ENCODE data around the gene DCTN4.

DNA sequence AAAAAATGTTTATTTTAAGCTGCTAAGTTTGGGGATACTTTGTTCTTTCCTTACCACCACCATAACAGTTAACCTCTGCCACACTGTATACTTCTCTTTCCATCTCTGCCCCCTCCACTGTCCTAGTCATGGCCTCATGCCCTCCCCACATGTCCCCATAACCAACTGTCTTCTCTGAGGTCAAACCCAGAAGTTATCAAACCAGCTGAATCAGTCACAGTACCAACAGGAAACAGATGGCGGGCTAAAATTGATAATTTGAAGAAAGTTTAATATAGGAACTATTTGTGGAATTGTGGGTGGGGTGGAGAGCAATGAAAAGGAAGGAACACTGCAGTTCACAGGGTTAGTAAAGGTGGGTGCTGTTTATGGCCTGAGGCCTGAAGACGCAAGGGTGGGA, 5.7 kb upstream of the DCTN4 start:
- TF ChIP-seq POLR2A (IDR thresholded peaks at IDR 0.05; ENCODE audit: low read depth, low read length): no peak
- TF ChIP-seq TAF1 (IDR thresholded peaks at IDR 0.05; ENCODE audit: low read depth, low read length): no peak
- TF ChIP-seq SPI1 (IDR thresholded peaks at IDR 0.05; ENCODE audit: low read depth, low read length): no peak

All from GM12891 (cell line).